Measurements from ENCODE around the gene UBE4A. TPM values are rescaled to one million over a fixed set of nuclear protein-coding genes. Genes with fewer than 3 reads are reported as not detected.
"Not testable (repeated sequence)": the region's sequence is repeated elsewhere in the genome, so short reads cannot be mapped to it uniquely, and the experiment has no call there.

Gene UBE4A
- total RNA-seq, 5 donors from 2014 or later (not counting 1 experiment from before 2014, with no cell fraction given), result 40.7 to 44.9 (median 41.8) TPM

DNA sequence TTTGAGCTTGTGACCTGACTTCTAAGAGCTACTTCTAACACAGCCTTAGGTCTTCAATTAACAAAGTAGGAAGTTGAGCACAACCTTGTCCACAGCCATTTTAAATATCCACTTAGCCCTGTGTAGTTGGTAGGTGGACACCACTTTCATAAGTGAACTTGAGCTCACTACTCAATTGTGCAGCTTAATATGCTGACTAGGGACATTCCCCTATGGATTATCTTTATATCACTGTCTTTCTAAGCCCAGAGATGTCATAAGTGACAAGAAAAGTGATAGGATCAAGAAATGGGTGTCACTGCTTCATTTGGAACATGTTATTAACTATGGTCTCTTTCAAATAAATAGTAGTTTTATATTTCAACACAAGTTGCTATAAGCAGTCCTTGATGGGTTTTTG, 38.0 kb downstream of the UBE4A start:
- peak overlapping the region; percentile 96 for H3K27ac ChIP-seq (ENCODE audit: low read length)
- H3K36me3 ChIP-seq (ENCODE audit: control insufficient read depth in 2 of 2, extremely low read depth in 1 of 2, insufficient read depth in 1 of 2, low read length in 1 of 2), result peaks cover 5 to 44% of the 10 kb centered on the region in 2 donors
- H3K9me3 ChIP-seq, result no peaks in the 10 kb centered on the region
- no peak for ATAC-seq (replicated peaks in 1 of 4)
- H3K4me1 ChIP-seq (ENCODE audit: control insufficient read depth in 1 of 2, extremely low read depth in 1 of 2, insufficient read depth in 2 of 2, low read length in 2 of 2), result peaks cover 21 to 26% of the 10 kb centered on the region in 2 experiments
- ChIA-PET POLR2A (interaction anchor here (0.6 to 2.4 kb wide), 6 partner anchors 15 to 38 kb away, joined by 3 to 17 read pairs (median 4); partner anchors contain the start of gene KMT2A (in 1 of the 2)), CTCF (interaction anchor here (0.6 to 1.9 kb wide), 3 partner anchors 51 to 112 kb away, joined by 4 to 10 read pairs (median 8); no protein-coding TSS in a partner anchor)
- no peak overlapping the region for H3K4me3 ChIP-seq (ENCODE audit: control insufficient read depth in 1 of 2, extremely low read depth in 1 of 2, low read length in 1 of 2)
- Mint-ChIP-seq H3K9me3 (no peaks in the 10 kb centered on the region), H3K27ac (peak overlapping the region; percentile 93 to 100), H3K27me3 (no peaks in the 10 kb centered on the region), H3K36me3 (peaks cover 20% of the 10 kb centered on the region), H3K4me1 (peaks cover 32 to 58% (median 51%) of the 10 kb centered on the region in 3 donors), H3K4me3 (no peak overlapping the region)
- H3K27me3 ChIP-seq (replicated peaks in 1 of 2; ENCODE audit: control insufficient read depth in 2 of 2, extremely low read depth in 1 of 2, insufficient read depth in 2 of 2, low read length in 1 of 2), result no peaks in the 10 kb centered on the region
- no peak for DNase-seq

GRCh38 chr11:118398791-118399559, 39.6 kb downstream of the UBE4A start:
- no peaks in the 10 kb centered on the region for H3K27me3 ChIP-seq (replicated peaks in 1 of 2; ENCODE audit: control insufficient read depth in 2 of 2, extremely low read depth in 1 of 2, insufficient read depth in 2 of 2, low read length in 1 of 2)
- H3K4me1 ChIP-seq (ENCODE audit: control insufficient read depth in 1 of 2, extremely low read depth in 1 of 2, insufficient read depth in 2 of 2, low read length in 2 of 2), result peaks cover 26 to 38% of the 10 kb centered on the region in 2 experiments
- DNase-seq, result peak in 33 of 35 experiments; percentile 25 to 91 (median 62)
- peak overlapping the region; percentile 96 for H3K27ac ChIP-seq (ENCODE audit: low read length)
- H3K9me3 Mint-ChIP-seq, result no peaks in the 10 kb centered on the region
- H3K4me3 ChIP-seq (ENCODE audit: control insufficient read depth in 1 of 2, extremely low read depth in 1 of 2, low read length in 1 of 2), result no peak overlapping the region
- no peaks in the 10 kb centered on the region for H3K9me3 ChIP-seq
- ATAC-seq (replicated peaks in 1 of 4), result peak; percentile 69 to 90 (median 73)
- ChIA-PET CTCF (interaction anchor here in 1 of 2 donors (0.6 to 1.9 kb wide), 3 partner anchors 37 to 213 kb away, joined by 4 to 8 read pairs (median 7); partner anchors contain the start of gene KMT2A), POLR2A (interaction anchor here in 1 of 2 donors (0.6 to 2.4 kb wide), 4 partner anchors 36 to 865 kb away, joined by 3 to 5 read pairs (median 4); partner anchors contain the start of gene KMT2A)
- H3K27ac Mint-ChIP-seq, result peak overlapping the region; percentile 100
- peaks cover 3 to 29% of the 10 kb centered on the region in 2 donors for H3K36me3 ChIP-seq (ENCODE audit: control insufficient read depth in 2 of 2, extremely low read depth in 1 of 2, insufficient read depth in 1 of 2, low read length in 1 of 2)
- H3K4me3 Mint-ChIP-seq, result peak overlapping the region; percentile 96 to 97 (median 97)
- H3K27me3 Mint-ChIP-seq, result no peaks in the 10 kb centered on the region
- WGBS (ENCODE audit: insufficient coverage), result 0% methylated on average over 1 of the region's 3 CpGs
- H3K4me1 Mint-ChIP-seq, result peaks cover 40 to 69% (median 62%) of the 10 kb centered on the region in 3 donors
- peaks cover 14% of the 10 kb centered on the region for H3K36me3 Mint-ChIP-seq

DNA sequence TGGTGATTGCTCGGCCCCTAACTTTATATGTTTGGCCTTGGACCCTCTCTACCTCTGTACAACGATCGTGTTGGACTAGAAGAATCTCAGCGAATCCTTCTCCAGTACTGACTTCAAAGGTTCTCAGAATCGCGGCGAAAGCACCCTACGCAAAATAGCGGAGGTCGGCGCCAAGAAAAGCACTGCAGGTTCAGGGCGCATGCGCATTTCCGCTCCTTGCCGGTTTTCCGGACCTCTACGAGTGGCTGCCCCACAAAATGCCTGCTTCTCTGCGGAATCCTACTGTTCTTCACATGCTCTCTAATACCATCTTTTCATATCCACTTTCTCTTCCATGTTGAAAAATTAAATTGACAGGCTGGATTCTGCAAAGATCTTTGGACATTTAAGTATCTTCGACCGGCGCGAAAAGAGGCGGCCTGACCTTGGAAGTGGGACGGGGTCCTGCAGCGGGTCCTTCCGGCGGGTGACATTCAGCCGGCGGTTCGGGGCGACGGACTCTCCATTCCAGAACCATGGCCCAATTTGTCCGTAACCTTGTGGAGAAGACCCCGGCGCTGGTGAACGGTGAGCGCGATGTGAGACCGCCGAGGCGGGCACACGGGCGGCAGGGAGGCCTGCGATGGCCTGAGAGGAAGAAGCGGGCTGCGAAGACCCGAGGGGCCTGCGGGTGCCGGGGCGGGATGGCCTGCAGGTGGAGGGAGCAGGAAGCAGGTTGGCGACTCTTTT, 41.9 kb downstream of the UBE4A start, which contains the start of gene ATP5MG:
Gene ATP5MG (plus strand): TSS at position 456 of the 729 bp plus-strand sequence. CDS start 60 bp downstream, at position 516.
- H3K4me1 ChIP-seq (ENCODE audit: control insufficient read depth in 1 of 2, extremely low read depth in 1 of 2, insufficient read depth in 2 of 2, low read length in 2 of 2), result peaks cover 32 to 33% of the 10 kb centered on the region in 2 experiments
- peaks cover 58 to 80% (median 74%) of the 10 kb centered on the region in 3 donors for H3K4me1 Mint-ChIP-seq

DNA sequence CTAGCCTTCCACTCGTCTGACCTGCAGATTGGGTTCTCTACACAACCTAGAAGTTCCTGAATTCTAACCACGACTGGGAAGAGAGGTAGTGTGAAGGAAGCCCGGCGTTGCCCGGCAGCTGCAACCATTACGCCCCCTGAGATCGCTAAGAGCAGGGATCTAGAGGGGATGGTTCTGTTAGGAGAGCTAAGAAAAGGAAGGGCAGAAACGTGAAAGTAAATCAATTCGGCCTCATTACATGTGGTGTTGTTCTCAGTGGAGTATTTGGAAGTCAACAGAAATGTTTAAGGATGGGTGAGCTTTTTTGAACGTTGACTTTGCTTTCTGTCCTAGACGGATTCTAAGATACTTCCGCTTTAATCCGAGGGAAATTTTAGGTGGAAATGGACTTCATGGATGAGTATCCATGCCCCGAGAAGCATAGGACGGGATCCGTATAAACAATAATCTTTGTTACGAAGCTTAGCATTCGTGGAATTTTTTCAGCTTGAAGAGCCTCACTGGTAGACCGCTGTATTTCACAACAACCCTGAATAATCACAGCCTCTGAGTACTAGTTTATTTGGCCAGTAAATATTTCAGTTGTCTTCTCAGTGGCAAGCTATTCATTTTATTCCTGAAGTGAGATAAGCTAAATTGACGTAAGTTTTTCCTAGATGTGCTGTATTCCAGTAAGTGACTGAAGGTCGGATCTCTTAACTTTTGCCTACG, 42.6 kb downstream of the UBE4A start:
- POLR2A ChIA-PET, result interaction anchor here (0.6 to 1.3 kb wide), 8 partner anchors 10 to 1403 kb away, joined by 3 to 13 read pairs (median 4); partner anchors contain the start of genes KMT2A (in 2 of the 2) and CD3D (in 1 of the 2)
- no peak for DNase-seq
- Mint-ChIP-seq H3K4me1 (peaks cover 61 to 81% (median 76%) of the 10 kb centered on the region in 3 donors), H3K36me3 (peaks cover 9% of the 10 kb centered on the region), H3K27ac (peak overlapping the region; percentile 100), H3K27me3 (no peaks in the 10 kb centered on the region), H3K9me3 (no peaks in the 10 kb centered on the region), H3K4me3 (peak overlapping the region; percentile 96 to 97 (median 97))
- ATAC-seq (replicated peaks in 1 of 4), result peak in 1 of 4 experiments; percentile 2
- Histone ChIP-seq H3K36me3 (ENCODE audit: control insufficient read depth in 2 of 2, extremely low read depth in 1 of 2, insufficient read depth in 1 of 2, low read length in 1 of 2) (peaks cover 16 to 24% of the 10 kb centered on the region in 2 donors), H3K9me3 (no peaks in the 10 kb centered on the region), H3K27ac (ENCODE audit: low read length) (peak overlapping the region; percentile 96), H3K4me3 (ENCODE audit: control insufficient read depth in 1 of 2, extremely low read depth in 1 of 2, low read length in 1 of 2) (peak overlapping the region; percentile 94 to 97), H3K4me1 (ENCODE audit: control insufficient read depth in 1 of 2, extremely low read depth in 1 of 2, insufficient read depth in 2 of 2, low read length in 2 of 2) (peaks cover 32 to 33% of the 10 kb centered on the region in 2 experiments), H3K27me3 (replicated peaks in 1 of 2; ENCODE audit: control insufficient read depth in 2 of 2, extremely low read depth in 1 of 2, insufficient read depth in 2 of 2, low read length in 1 of 2) (no peaks in the 10 kb centered on the region)
- CTCF ChIA-PET, result interaction anchor here (0.5 to 1.3 kb wide), 2 partner anchors 90 to 587 kb away, joined by 3 read pairs; no protein-coding TSS in a partner anchor
- WGBS (ENCODE audit: insufficient coverage), result 0% methylated on average over 14 of the region's 22 CpGs

More for the DNA sequence above, 41.9 kb downstream of the UBE4A start, which contains the start of gene ATP5MG:
- Histone ChIP-seq H3K27ac (ENCODE audit: low read length) (peak within 1 kb of the TSS; percentile 96), H3K4me3 (ENCODE audit: control insufficient read depth in 1 of 2, extremely low read depth in 1 of 2, low read length in 1 of 2) (peak within 1 kb of the TSS; percentile 94 to 97), H3K36me3 (ENCODE audit: control insufficient read depth in 2 of 2, extremely low read depth in 1 of 2, insufficient read depth in 1 of 2, low read length in 1 of 2) (peaks cover 9 to 23% of the 10 kb centered on the region in 2 donors), H3K27me3 (replicated peaks in 1 of 2; ENCODE audit: control insufficient read depth in 2 of 2, extremely low read depth in 1 of 2, insufficient read depth in 2 of 2, low read length in 1 of 2) (no peaks in the 10 kb centered on the region), H3K9me3 (no peaks in the 10 kb centered on the region)
- H3K4me3 Mint-ChIP-seq, result peak within 1 kb of the TSS; percentile 96 to 97 (median 97)
- no peaks in the 10 kb centered on the region for H3K9me3 Mint-ChIP-seq
- ATAC-seq (replicated peaks in 1 of 4), result peak; percentile 61 to 83 (median 81)
- peak within 1 kb of the TSS; percentile 100 for H3K27ac Mint-ChIP-seq
- H3K27me3 Mint-ChIP-seq, result no peaks in the 10 kb centered on the region
- ChIA-PET CTCF (interaction anchor here in 1 of 2 donors (1.3 kb wide), 1 partner anchor 90 kb away, joined by 3 read pairs; no protein-coding TSS in a partner anchor), POLR2A (interaction anchor here (0.7 to 1.3 kb wide), 3 partner anchors 10 to 37 kb away, joined by 3 to 6 read pairs (median 5); partner anchors contain the start of gene KMT2A (in 1 of the 2))
- peak; percentile 83 to 96 (median 91) for DNase-seq
- WGBS (ENCODE audit: insufficient coverage), result under 1% methylated on average over 50 of the region's 51 CpGs
- peaks cover 12% of the 10 kb centered on the region for H3K36me3 Mint-ChIP-seq

GRCh38 chr11:118402594-118402993, 43.2 kb downstream of the UBE4A start:
- H3K27me3 ChIP-seq (replicated peaks in 1 of 2; ENCODE audit: control insufficient read depth in 2 of 2, extremely low read depth in 1 of 2, insufficient read depth in 2 of 2, low read length in 1 of 2); H3K9me3 Mint-ChIP-seq; H3K9me3 ChIP-seq; H3K27me3 Mint-ChIP-seq; ATAC-seq (replicated peaks in 1 of 4); H3K27ac ChIP-seq (ENCODE audit: low read length); DNase-seq: not testable (repeated sequence)
- H3K36me3 Mint-ChIP-seq, result peaks cover 12% of the 10 kb centered on the region
- peak overlapping the region; percentile 79 to 100 for H3K27ac Mint-ChIP-seq
- ChIA-PET POLR2A (interaction anchor here (0.6 to 1.3 kb wide), 7 partner anchors 11 to 1404 kb away, joined by 3 to 13 read pairs (median 6); partner anchors contain the start of genes CD3D (in 1 of the 2) and KMT2A (in 1 of the 2)), CTCF (interaction anchor here (0.5 to 1.3 kb wide), 4 partner anchors 25 to 587 kb away, joined by 3 to 9 read pairs (median 3); no protein-coding TSS in a partner anchor)
- H3K4me3 Mint-ChIP-seq, result peak overlapping the region; percentile 96 to 97 (median 97)
- WGBS (ENCODE audit: insufficient coverage), result 87% methylated on average over 3 of the region's 7 CpGs
- peaks cover 61 to 77% (median 74%) of the 10 kb centered on the region in 3 donors for H3K4me1 Mint-ChIP-seq
- peaks cover 16 to 30% of the 10 kb centered on the region in 2 donors for H3K36me3 ChIP-seq (ENCODE audit: control insufficient read depth in 2 of 2, extremely low read depth in 1 of 2, insufficient read depth in 1 of 2, low read length in 1 of 2)
- H3K4me3 ChIP-seq (ENCODE audit: control insufficient read depth in 1 of 2, extremely low read depth in 1 of 2, low read length in 1 of 2), result peak overlapping the region in 1 of 2 donors; percentile 94
- peaks cover 32 to 33% of the 10 kb centered on the region in 2 experiments for H3K4me1 ChIP-seq (ENCODE audit: control insufficient read depth in 1 of 2, extremely low read depth in 1 of 2, insufficient read depth in 2 of 2, low read length in 2 of 2)
